Erythroblast (primary cell): Measurements from ENCODE around the gene NOA1.

Experiments used
- GATA1 ChIP-seq: IDR thresholded peaks from 2 replicates; pipeline ENCODE4 v1.6.1; 2011; ENCODE audit warnings: low read depth, mild to moderate bottlenecking, control low read depth, low read length, moderate library complexity
- POLR2A ChIP-seq: IDR thresholded peaks from 2 replicates; pipeline ENCODE4 v1.6.1; 2011; ENCODE audit warnings: mild to moderate bottlenecking, low read length

DNA sequence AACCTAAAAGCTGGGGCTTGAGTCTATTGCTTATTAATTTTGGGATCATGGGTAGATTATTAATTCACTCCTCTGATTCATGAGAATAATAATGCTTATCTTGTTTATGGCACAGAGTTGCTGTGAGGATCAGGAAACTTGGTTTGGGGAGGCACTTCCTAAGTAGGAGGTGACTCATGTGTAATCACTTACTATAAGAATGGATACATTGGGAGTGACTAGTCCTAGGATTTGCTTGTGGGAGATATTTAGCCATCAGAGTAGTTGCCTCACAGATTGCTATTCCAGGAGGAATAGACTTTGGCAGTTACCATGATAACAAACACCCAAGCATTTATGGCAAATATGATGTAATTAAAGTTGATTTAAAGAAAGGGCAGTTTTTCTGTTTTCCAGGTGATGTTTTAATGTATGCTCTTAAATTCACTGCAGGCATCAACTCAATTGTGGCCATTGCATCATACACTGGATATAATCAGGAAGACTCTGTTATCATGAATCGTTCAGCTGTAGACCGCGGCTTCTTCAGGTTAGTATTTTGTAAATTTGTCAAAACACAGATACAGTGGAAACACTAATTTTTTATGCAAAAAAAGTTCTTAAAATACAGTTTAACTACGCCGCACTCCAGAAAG, 43.2 kb upstream of the NOA1 start:
- TF ChIP-seq GATA1 = no peak
- TF ChIP-seq POLR2A = no peak
